ENCODE measurements around the gene S100A9.
"Not testable (repeated sequence)": the region's sequence is repeated elsewhere in the genome, so short reads cannot be mapped to it uniquely, and the experiment has no call there.

The S100A9 gene

GRCh38 chr1:153405825-153406599 is 48.4 kb downstream of the S100A9 start:
- not testable (repeated sequence) for DNase-seq (ENCODE audit: low read depth in 1 of 2, low spot score in 1 of 2)

DNA sequence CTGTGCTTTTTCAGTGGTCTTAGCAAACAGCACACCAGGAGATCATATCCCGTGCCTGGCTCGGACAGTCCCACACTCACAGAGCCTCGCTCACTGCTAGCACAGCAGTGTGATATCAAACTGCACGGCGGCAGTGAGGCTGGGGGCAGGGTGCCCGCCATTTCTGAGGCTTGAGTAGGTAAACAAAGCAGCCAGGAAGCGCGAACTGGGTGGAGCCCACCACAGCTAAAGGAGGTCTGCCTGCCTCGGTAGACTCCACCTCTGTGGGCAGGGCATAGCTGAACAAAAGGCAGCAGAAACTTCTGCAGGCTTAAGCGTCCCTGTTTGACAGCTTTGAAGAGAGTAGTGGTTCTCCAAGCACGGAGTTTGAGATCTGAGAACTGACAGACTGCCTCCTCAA is 49.6 kb downstream of the S100A9 start:
- DNase-seq (ENCODE audit: low read depth in 1 of 2, low spot score in 1 of 2): not testable (repeated sequence)

Measured in stimulated activated CD4-positive, alpha-beta T cell treated with anti-CD3 and anti-CD28 coated beads, Interleukin-15, amount 100 ng/mL, for 1 hour (primary cell).